ENCODE measurements around the gene CCNYL1. TPM values are rescaled to one million over a fixed set of nuclear protein-coding genes. Genes with fewer than 3 reads are reported as not detected.

CCNYL1 gene
- polyA plus RNA-seq, 3 donors: 18.3 to 20.4 (median 20.3) TPM

- DNase-seq (ENCODE audit: low read depth in 3 of 3, low spot score in 2 of 3): no peak
Measured at GRCh38 chr2:207783514-207783913, 72.1 kb downstream of the CCNYL1 start.

GRCh38 chr2:207784898-207785297 is 73.5 kb downstream of the CCNYL1 start:
- DNase-seq (ENCODE audit: low read depth in 3 of 3, low spot score in 2 of 3): no peak

DNA sequence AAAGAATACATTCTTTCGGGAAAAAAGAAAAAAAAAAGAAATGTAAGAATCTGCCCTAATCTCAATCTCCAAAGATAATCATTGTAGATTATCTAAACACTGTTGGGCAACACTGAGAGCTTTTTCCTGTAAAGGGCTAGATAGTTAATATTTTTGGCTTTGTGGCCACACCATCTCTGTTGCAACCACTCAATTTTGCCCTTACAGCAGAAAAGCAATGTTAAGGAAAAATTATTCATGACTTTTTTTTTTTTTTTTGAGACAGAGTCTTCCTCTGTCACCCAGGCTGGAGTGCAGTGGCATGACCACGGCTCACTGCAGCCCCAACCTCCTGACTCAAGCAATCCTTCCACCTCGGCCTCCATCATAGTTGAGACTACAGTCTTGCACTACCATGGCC is 75.6 kb downstream of the CCNYL1 start:
- no peak for DNase-seq (ENCODE audit: low read depth in 3 of 3, low spot score in 2 of 3)

DNA sequence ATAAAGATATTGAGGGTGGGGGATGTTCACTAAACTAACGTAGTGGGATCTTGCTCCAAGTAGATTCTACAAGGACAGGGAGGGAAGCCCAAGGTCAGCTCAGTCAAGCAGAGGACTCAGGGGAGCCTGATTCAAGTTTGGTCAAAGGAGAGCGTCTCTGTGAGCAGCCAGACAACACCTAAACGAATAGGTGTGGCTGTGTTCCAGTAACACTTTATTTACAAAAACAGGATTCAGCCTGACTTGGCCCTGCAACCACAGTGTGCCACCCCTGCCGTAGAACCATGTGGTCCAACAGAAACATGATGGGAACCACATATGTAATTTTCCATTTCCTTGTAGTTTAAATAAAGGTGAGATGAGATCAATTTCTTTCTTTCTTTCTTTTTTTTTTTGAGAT is 76.4 kb downstream of the CCNYL1 start:
- no peak for DNase-seq (ENCODE audit: low read depth in 3 of 3, low spot score in 2 of 3)

DNA sequence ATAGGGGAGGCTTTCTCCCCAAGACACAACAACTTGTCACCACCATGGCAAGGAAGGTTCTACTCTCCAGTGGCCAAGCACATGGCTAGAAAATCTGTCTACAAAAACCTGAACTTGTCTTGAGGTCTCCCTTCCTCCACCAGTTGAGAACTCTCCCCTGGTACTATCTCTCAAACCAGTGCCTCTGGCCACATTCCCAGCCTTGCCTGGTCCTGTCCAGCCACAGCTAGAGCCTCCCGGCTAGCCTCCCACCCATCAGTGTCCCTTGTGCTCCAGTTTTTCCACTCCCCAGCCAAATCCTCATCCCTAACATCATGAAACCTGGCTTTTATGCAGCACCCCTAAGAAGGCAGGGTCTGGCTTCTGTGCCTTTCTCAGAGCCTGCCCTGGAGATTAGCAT is 79.5 kb downstream of the CCNYL1 start:
- DNase-seq (ENCODE audit: low read depth in 3 of 3, low spot score in 2 of 3): no peak

DNA sequence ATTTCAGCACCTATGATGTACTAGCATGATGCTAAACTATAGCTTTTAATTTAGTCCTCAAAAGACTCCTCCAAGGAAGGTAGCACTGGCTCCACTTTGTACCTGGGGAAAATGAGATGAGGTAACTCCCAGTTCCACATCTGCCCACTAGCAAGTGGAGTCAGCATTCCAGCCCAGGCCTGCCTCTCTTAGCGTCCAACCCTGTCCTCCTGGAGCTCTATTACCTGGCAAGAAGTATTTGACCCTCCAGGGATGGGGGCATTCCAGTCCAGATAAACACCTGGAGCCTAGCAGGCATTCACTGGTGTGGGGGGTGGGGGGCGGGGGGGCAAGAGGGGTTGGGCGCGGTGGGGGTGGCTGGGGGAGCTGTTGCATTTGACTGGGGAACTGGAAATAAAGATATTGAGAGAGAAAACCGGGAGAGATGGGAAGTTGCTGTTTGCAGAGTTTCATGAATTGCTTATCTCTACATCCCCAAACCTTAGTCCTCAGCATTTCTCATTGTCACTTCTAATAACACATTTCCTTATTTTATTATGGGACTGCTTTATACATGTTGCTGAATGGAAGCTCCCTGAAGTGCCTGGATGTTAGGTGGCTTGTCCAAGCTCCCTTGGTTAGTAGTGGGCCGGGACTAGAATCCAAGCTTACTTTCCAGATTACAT is 80.3 kb downstream of the CCNYL1 start:
- DNase-seq (ENCODE audit: low read depth in 3 of 3, low spot score in 2 of 3): no peak

- no peak for DNase-seq (ENCODE audit: low read depth in 3 of 3, low spot score in 2 of 3)
Measured at GRCh38 chr2:207792244-207792785, 80.9 kb downstream of the CCNYL1 start.

GRCh38 chr2:207796585-207797350 is 85.3 kb downstream of the CCNYL1 start:
- no peak for DNase-seq (ENCODE audit: low read depth in 3 of 3, low spot score in 2 of 3)

GRCh38 chr2:207801259-207801658 is 89.8 kb downstream of the CCNYL1 start:
- no peak for DNase-seq (ENCODE audit: low read depth in 3 of 3, low spot score in 2 of 3)

- no peak for DNase-seq (ENCODE audit: low read depth in 3 of 3, low spot score in 2 of 3)
Measured at GRCh38 chr2:207802650-207803049, 91.2 kb downstream of the CCNYL1 start.

Other genes with a start within 250 kb of the CCNYL1 start
- gene CREB1, start 181.7 kb upstream of the CCNYL1 start, polyA plus RNA-seq (ENCODE audit: insufficient read length in 3 of 3): 10 to 100 TPM; 73.6 to 84.9 (median 76.3) TPM
- 10 to 100 TPM; 29.6 to 33.1 (median 30.5) TPM for gene METTL21A, start 86.2 kb upstream of the CCNYL1 start, polyA plus RNA-seq (ENCODE audit: insufficient read length in 3 of 3)
- 10 to 100 TPM; 11.4 to 13.6 (median 13.4) TPM for gene FZD5, start 58.3 kb downstream of the CCNYL1 start, polyA plus RNA-seq (ENCODE audit: insufficient read length in 3 of 3)